Mesendoderm (in vitro differentiated cells): Measurements from ENCODE around the gene THSD4.
A peak's percentile ranks its signal among the peaks of the same experiment; 100 is the strongest.

Experiments used
- DNase-seq: peaks from one replicate; pipeline ENCODE4 v3.0.0; 2013
- H2AK5ac ChIP-seq: 2 replicates; pipeline ENCODE4 v1.6.1; 2013; ENCODE audit warnings: low read length, inconsistent platforms
- H2BK120ac ChIP-seq: 2 replicates; pipeline ENCODE4 v1.6.1; 2013; ENCODE audit warnings: low read depth, mild to moderate bottlenecking, low read length, moderate library complexity, mixed read lengths
- H2BK15ac ChIP-seq: replicated peaks from 2 replicates; pipeline ENCODE4 v1.6.1; 2013; ENCODE audit warnings: low read depth, mild to moderate bottlenecking, moderate library complexity
- H2BK5ac ChIP-seq: 2 replicates; pipeline ENCODE4 v1.6.1; 2013; ENCODE audit warnings: low read length, inconsistent platforms
- H3K18ac ChIP-seq: 2 replicates; pipeline ENCODE4 v1.6.1; 2013; ENCODE audit warnings: mild to moderate bottlenecking, low read length, mixed read lengths
- H3K23ac ChIP-seq: one replicate; pipeline ENCODE4 v1.6.1; 2013; ENCODE audit warnings: low read length
- H3K27ac ChIP-seq: 2 replicates; pipeline ENCODE4 v1.5.1; 2013; ENCODE audit warnings: low read depth, mild to moderate bottlenecking, inconsistent platforms, low read length, moderate library complexity
- H3K27me3 ChIP-seq: 2 replicates; pipeline ENCODE4 v1.6.1; 2013; ENCODE audit warnings: low read length, control low read depth, mild to moderate bottlenecking, inconsistent platforms; ENCODE audit not compliant: insufficient read depth, poor library complexity
- H3K36me3 ChIP-seq: 2 replicates; pipeline ENCODE4 v1.6.1; 2013; ENCODE audit warnings: low read length, inconsistent platforms; ENCODE audit not compliant: control insufficient read depth, insufficient read depth
- H3K4ac ChIP-seq: one replicate; pipeline ENCODE4 v1.6.1; 2013; ENCODE audit warnings: low read depth, mild to moderate bottlenecking, low read length, moderate library complexity
- H3K4me1 ChIP-seq: 2 replicates; pipeline ENCODE4 v1.6.1; 2013; ENCODE audit warnings: low read depth, low read length, inconsistent platforms; ENCODE audit not compliant: control insufficient read depth
- H3K4me2 ChIP-seq: 2 replicates; pipeline ENCODE4 v1.6.1; 2013; ENCODE audit warnings: low read length
- H3K4me3 ChIP-seq: 2 replicates; pipeline ENCODE4 v1.5.1; 2013; ENCODE audit warnings: mild to moderate bottlenecking, low read length
- H3K56ac ChIP-seq: one replicate; pipeline ENCODE4 v1.6.1; 2013; ENCODE audit warnings: low read length
- H3K79me1 ChIP-seq: 2 replicates; pipeline ENCODE4 v1.6.1; 2013; ENCODE audit warnings: low read length, inconsistent platforms
- H3K79me2 ChIP-seq: 2 replicates; pipeline ENCODE4 v1.6.1; 2013; ENCODE audit warnings: mild to moderate bottlenecking, low read length; ENCODE audit not compliant: control insufficient read depth, insufficient read depth
- H3K9ac ChIP-seq: 2 replicates; pipeline ENCODE4 v1.6.1; 2013; ENCODE audit warnings: low read length, inconsistent platforms
- H4K5ac ChIP-seq: one replicate; pipeline ENCODE4 v1.6.1; 2013; ENCODE audit warnings: low read length
- H4K8ac ChIP-seq: one replicate; pipeline ENCODE4 v1.6.1; 2013; ENCODE audit warnings: low read depth, mild to moderate bottlenecking, control low read depth, low read length, moderate library complexity
- WGBS: extraction: QIAGEN DNeasy Blood & Tissue Kit; methylation state at CpG from one replicate; pipeline ENCODE4 v1.1.7; 2013; ENCODE audit warnings: low lambda C conversion rate, missing lambda C conversion rate; ENCODE audit not compliant: insufficient coverage; ENCODE audit errors: extremely low coverage; 5-methylcytosine and 5-hydroxymethylcytosine counted together

The THSD4 gene

GRCh38 chr15:71465131-71465955, 350.1 kb downstream of the THSD4 start:
- no peak overlapping the region for H3K27ac ChIP-seq
- no peak overlapping the region for H3K4me2 ChIP-seq
- no peak overlapping the region for H3K23ac ChIP-seq
- no peaks in the 10 kb centered on the region for H3K79me2 ChIP-seq
- no peaks in the 10 kb centered on the region for H3K27me3 ChIP-seq
- H3K4me3 ChIP-seq: no peak overlapping the region
- no peak overlapping the region for H2BK15ac ChIP-seq
- no peak overlapping the region for H3K4ac ChIP-seq
- no peak overlapping the region for H2AK5ac ChIP-seq
- H3K4me1 ChIP-seq: no peaks in the 10 kb centered on the region
- no peak overlapping the region for H2BK120ac ChIP-seq
- H2BK5ac ChIP-seq: no peak overlapping the region
- H3K36me3 ChIP-seq: no peaks in the 10 kb centered on the region
- H4K5ac ChIP-seq: no peak overlapping the region
- H3K56ac ChIP-seq: no peak overlapping the region
- no peak for DNase-seq
- H3K9ac ChIP-seq: no peak overlapping the region
- H3K79me1 ChIP-seq: no peaks in the 10 kb centered on the region
- no peak overlapping the region for H3K18ac ChIP-seq
- H4K8ac ChIP-seq: no peak overlapping the region
- no CpG with 5 or more reads among the region's 3 CpGs for WGBS

GRCh38 chr15:71468715-71469114, 353.4 kb downstream of the THSD4 start:
- Histone ChIP-seq H3K79me2 (no peaks in the 10 kb centered on the region), H3K4me3 (no peak overlapping the region), H4K8ac (no peak overlapping the region), H3K4me1 (no peaks in the 10 kb centered on the region), H2BK15ac (no peak overlapping the region), H3K79me1 (no peaks in the 10 kb centered on the region), H3K27ac (no peak overlapping the region), H3K27me3 (no peaks in the 10 kb centered on the region), H3K18ac (no peak overlapping the region), H3K36me3 (no peaks in the 10 kb centered on the region), H3K9ac (no peak overlapping the region), H2BK120ac (no peak overlapping the region), H3K4me2 (no peak overlapping the region), H3K56ac (no peak overlapping the region), H4K5ac (no peak overlapping the region), H3K4ac (no peak overlapping the region), H3K23ac (no peak overlapping the region), H2BK5ac (no peak overlapping the region), H2AK5ac (no peak overlapping the region)
- WGBS: no CpG with 5 or more reads among the region's 1 CpG
- DNase-seq: no peak

GRCh38 chr15:71469413-71469812, 354.1 kb downstream of the THSD4 start:
- no peak overlapping the region for H3K23ac ChIP-seq
- no peaks in the 10 kb centered on the region for H3K27me3 ChIP-seq
- no peak overlapping the region for H4K8ac ChIP-seq
- H3K27ac ChIP-seq: no peak overlapping the region
- no peak overlapping the region for H3K9ac ChIP-seq
- no peaks in the 10 kb centered on the region for H3K79me2 ChIP-seq
- H3K4me3 ChIP-seq: no peak overlapping the region
- no peak overlapping the region for H3K18ac ChIP-seq
- no peak overlapping the region for H4K5ac ChIP-seq
- H2BK15ac ChIP-seq: no peak overlapping the region
- no peak overlapping the region for H2AK5ac ChIP-seq
- no peak overlapping the region for H3K4ac ChIP-seq
- H3K79me1 ChIP-seq: no peaks in the 10 kb centered on the region
- no peak overlapping the region for H2BK5ac ChIP-seq
- H3K4me2 ChIP-seq: no peak overlapping the region
- no peak overlapping the region for H3K56ac ChIP-seq
- no peaks in the 10 kb centered on the region for H3K36me3 ChIP-seq
- no peak for DNase-seq
- WGBS: no CpG with 5 or more reads among the region's 8 CpGs
- no peak overlapping the region for H2BK120ac ChIP-seq
- no peaks in the 10 kb centered on the region for H3K4me1 ChIP-seq

GRCh38 chr15:71471347-71471746, 356.1 kb downstream of the THSD4 start:
- WGBS: no CpG with 5 or more reads among the region's 1 CpG
- H3K36me3 ChIP-seq: no peaks in the 10 kb centered on the region

GRCh38 chr15:71472566-71472965, 357.3 kb downstream of the THSD4 start:
- no peaks in the 10 kb centered on the region for H3K79me2 ChIP-seq
- no peak overlapping the region for H2BK5ac ChIP-seq
- H3K27ac ChIP-seq: no peak overlapping the region
- no peak overlapping the region for H3K23ac ChIP-seq
- H3K4me2 ChIP-seq: no peak overlapping the region
- H3K4ac ChIP-seq: no peak overlapping the region
- no peak overlapping the region for H2BK15ac ChIP-seq
- H3K79me1 ChIP-seq: no peaks in the 10 kb centered on the region
- no peak overlapping the region for H2AK5ac ChIP-seq
- H3K9ac ChIP-seq: no peak overlapping the region
- no CpG with 5 or more reads among the region's 4 CpGs for WGBS
- no peak overlapping the region for H3K4me3 ChIP-seq
- DNase-seq: no peak
- no peak overlapping the region for H4K5ac ChIP-seq
- H3K4me1 ChIP-seq: no peaks in the 10 kb centered on the region
- H3K27me3 ChIP-seq: no peaks in the 10 kb centered on the region
- no peak overlapping the region for H2BK120ac ChIP-seq
- no peak overlapping the region for H4K8ac ChIP-seq
- H3K56ac ChIP-seq: no peak overlapping the region
- H3K36me3 ChIP-seq: no peaks in the 10 kb centered on the region
- no peak overlapping the region for H3K18ac ChIP-seq

More at GRCh38 chr15:71471347-71471746, 356.1 kb downstream of the THSD4 start:
- H3K4me1 ChIP-seq: no peaks in the 10 kb centered on the region
- no peak overlapping the region for H2BK15ac ChIP-seq
- no peak overlapping the region for H3K23ac ChIP-seq
- no peak overlapping the region for H3K56ac ChIP-seq
- H3K4me2 ChIP-seq: no peak overlapping the region
- H2BK5ac ChIP-seq: no peak overlapping the region
- no peak overlapping the region for H2BK120ac ChIP-seq
- H3K4ac ChIP-seq: no peak overlapping the region
- no peak overlapping the region for H2AK5ac ChIP-seq
- no peak overlapping the region for H3K9ac ChIP-seq
- no peaks in the 10 kb centered on the region for H3K79me2 ChIP-seq
- no peak overlapping the region for H3K27ac ChIP-seq
- no peaks in the 10 kb centered on the region for H3K27me3 ChIP-seq
- H3K4me3 ChIP-seq: no peak overlapping the region
- H4K8ac ChIP-seq: no peak overlapping the region
- peak; percentile 50 for DNase-seq
- H4K5ac ChIP-seq: no peak overlapping the region
- no peaks in the 10 kb centered on the region for H3K79me1 ChIP-seq
- H3K18ac ChIP-seq: no peak overlapping the region

- H2AK5ac ChIP-seq: no peak overlapping the region
- H3K23ac ChIP-seq: no peak overlapping the region
- no peak overlapping the region for H4K8ac ChIP-seq
- no peaks in the 10 kb centered on the region for H3K4me1 ChIP-seq
- H3K4me2 ChIP-seq: no peak overlapping the region
- H3K4me3 ChIP-seq: no peak overlapping the region
- no peak overlapping the region for H3K56ac ChIP-seq
- H3K79me2 ChIP-seq: no peaks in the 10 kb centered on the region
- H3K18ac ChIP-seq: no peak overlapping the region
- H3K4ac ChIP-seq: no peak overlapping the region
- no peak overlapping the region for H2BK15ac ChIP-seq
- DNase-seq: no peak
- H2BK120ac ChIP-seq: no peak overlapping the region
- H3K27me3 ChIP-seq: no peaks in the 10 kb centered on the region
- H2BK5ac ChIP-seq: no peak overlapping the region
- no peak overlapping the region for H3K27ac ChIP-seq
- H3K79me1 ChIP-seq: no peaks in the 10 kb centered on the region
- WGBS: no CpG with 5 or more reads among the region's 3 CpGs
- no peak overlapping the region for H3K9ac ChIP-seq
- no peak overlapping the region for H4K5ac ChIP-seq
- H3K36me3 ChIP-seq: no peaks in the 10 kb centered on the region
Observed at GRCh38 chr15:71473751-71474150, 358.5 kb downstream of the THSD4 start.
